Upper lobe of left lung (tissue), 6 donors: ENCODE data around the gene MYCBPAP. TPM values are rescaled to one million over a fixed set of nuclear protein-coding genes. Genes with fewer than 3 reads are reported as not detected.

Experiments
- ATAC-seq, 2 donors: fragments of 200-7000 bp; cut with Tn5 transposase; one replicate each; pipeline ENCODE4 v1.9.1; 2022; ENCODE audit warnings: mild to moderate bottlenecking in 2 of 2, moderate library complexity in 2 of 2; ENCODE audit not compliant: low FRiP score in 2 of 2
- DNase-seq, 2 donors: peaks; one replicate each; pipeline ENCODE4 v3.0.0-alpha.2; 2019 to 2020
- H3K27ac ChIP-seq, 4 donors: fragments of 200-600 bp; sonication (generic); one replicate each; pipeline ENCODE4 v1.5.1; 2016 to 2019
- H3K27me3 ChIP-seq, 4 donors: fragments of 200-600 bp; sonication (generic); one replicate each; pipeline ENCODE4 v1.5.1; 2017 to 2019
- H3K36me3 ChIP-seq, 4 donors: fragments of 200-600 bp; sonication (generic); one replicate each; pipeline ENCODE4 v1.5.1; 2016 to 2019
- H3K4me1 ChIP-seq, 4 donors: fragments of 200-600 bp; sonication (generic); one replicate each; pipeline ENCODE4 v1.5.1; 2018 to 2019
- H3K4me3 ChIP-seq, 4 donors: fragments of 200-600 bp; sonication (generic); one replicate each; pipeline ENCODE4 v1.5.1; 2017 to 2019; ENCODE audit warnings: mild to moderate bottlenecking in 2 of 4, moderate library complexity in 1 of 4
- H3K9me3 ChIP-seq, 4 donors: fragments of 200-600 bp; sonication (generic); one replicate each; pipeline ENCODE4 v1.5.1; 2018 to 2019
- EP300 ChIP-seq, 4 donors: sonication (generic); formaldehyde crosslinking; IDR thresholded peaks; one replicate each; pipeline ENCODE4 v1.5.1; 2017; ENCODE audit warnings: antibody characterized with exemption in 4 of 4, control low read depth in 2 of 4
- POLR2A ChIP-seq, 4 donors: fragments of 450-650 bp; IDR thresholded peaks; one replicate each; pipeline ENCODE4 v1.5.1; 2016 to 2017; ENCODE audit warnings: antibody characterized with exemption in 4 of 4, mild to moderate bottlenecking in 2 of 4
- POLR2AphosphoS5 ChIP-seq, 2 donors: sonication (generic); formaldehyde crosslinking; IDR thresholded peaks; one replicate each; pipeline ENCODE4 v1.5.1; 2017; ENCODE audit warnings: antibody characterized with exemption in 2 of 2
- WGBS, 2 donors: methylation state at CpG; one replicate each; pipeline ENCODE4 v1.1.5; 2017 to 2018; 5-methylcytosine and 5-hydroxymethylcytosine counted together
- total RNA-seq, 6 donors: library from RNA; depleted of rRNA in 4 of 6; stranded (reverse); fragments of >200 nt in 4 of 6; gene quantifications; one replicate each; pipeline versions ENCODE4 v1.1.0 to v1.2.1, GENCODE V29; 2016 to 2021
- TF ChIP-seq, protein P1 (sequence below), 6 experiments: fragments of 450-650 bp in 4 of 6; fragments of 200-600 bp in 2 of 6; sonication (generic) in 2 of 6; IDR thresholded peaks; one replicate each; pipeline ENCODE4 v1.5.1; 2016 to 2019; ENCODE audit warnings: antibody characterized with exemption in 6 of 6
- donor health status: DM: no; HTN: no; CAD: no; lungs with moderate emphysema.
- donor health status: DM: no; HTN: yes; CAD: no; lungs with severe emphysema.

Gene MYCBPAP, protein sequence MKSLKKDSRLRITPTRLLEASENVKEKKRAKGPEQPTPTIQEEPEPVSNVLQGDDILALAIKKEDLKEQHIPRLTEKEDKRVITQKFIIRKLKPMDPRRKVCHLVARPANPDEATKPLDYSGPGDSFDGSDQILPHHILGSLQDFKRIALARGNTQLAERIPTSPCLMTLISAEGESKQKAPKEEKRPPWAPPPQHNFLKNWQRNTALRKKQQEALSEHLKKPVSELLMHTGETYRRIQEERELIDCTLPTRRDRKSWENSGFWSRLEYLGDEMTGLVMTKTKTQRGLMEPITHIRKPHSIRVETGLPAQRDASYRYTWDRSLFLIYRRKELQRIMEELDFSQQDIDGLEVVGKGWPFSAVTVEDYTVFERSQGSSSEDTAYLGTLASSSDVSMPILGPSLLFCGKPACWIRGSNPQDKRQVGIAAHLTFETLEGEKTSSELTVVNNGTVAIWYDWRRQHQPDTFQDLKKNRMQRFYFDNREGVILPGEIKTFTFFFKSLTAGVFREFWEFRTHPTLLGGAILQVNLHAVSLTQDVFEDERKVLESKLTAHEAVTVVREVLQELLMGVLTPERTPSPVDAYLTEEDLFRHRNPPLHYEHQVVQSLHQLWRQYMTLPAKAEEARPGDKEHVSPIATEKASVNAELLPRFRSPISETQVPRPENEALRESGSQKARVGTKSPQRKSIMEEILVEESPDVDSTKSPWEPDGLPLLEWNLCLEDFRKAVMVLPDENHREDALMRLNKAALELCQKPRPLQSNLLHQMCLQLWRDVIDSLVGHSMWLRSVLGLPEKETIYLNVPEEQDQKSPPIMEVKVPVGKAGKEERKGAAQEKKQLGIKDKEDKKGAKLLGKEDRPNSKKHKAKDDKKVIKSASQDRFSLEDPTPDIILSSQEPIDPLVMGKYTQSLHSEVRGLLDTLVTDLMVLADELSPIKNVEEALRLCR
- total RNA-seq = 10 to 100 TPM in 1 of 6 donors, 1 to 10 TPM in 5; 1.0 to 14.7 (median 4.2) TPM

DNA sequence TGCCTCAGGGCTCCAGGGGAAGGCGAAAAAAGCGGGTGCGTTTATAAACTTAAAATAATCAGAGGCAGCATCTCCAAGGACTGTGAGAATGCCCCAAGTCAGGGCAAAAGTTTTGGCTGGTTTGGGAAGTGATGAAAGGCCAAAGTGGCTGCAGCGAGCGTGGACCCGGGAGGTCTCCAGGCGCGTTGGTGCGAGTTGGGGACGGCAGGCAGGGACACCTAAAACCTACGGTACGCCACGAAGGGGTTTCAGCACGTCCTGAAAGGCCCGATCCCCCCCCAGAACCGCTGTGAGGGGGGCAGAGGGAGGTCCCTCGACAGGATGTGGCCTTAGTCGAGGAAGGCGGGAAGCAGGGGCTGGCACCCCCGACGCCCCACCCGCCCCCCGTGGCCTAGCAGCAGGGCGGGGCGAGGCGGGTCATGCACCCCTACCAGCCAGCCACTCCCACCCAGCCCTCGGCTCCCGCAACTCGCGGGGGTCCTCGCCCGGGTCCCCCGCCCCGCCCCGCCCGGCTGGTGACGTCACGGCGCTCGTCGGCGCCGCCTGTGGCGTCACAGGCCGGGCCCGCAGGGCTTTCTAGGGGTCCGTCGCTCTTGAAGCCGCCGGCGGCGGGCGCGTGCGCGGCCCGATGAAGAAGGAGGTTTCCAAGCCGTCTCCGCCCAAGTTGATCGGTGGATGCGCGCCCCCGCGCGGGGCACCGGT, at the start of gene MYCBPAP:
MYCBPAP (plus strand) TSS at position 569 of the 702 bp plus-strand sequence. CDS start 236 bp downstream, outside the sequence.
- Histone ChIP-seq H3K27ac (peak within 1 kb of the TSS; percentile 64 to 85 (median 78)), H3K36me3 (no peaks in the 10 kb centered on the region), H3K4me3 (peak within 1 kb of the TSS; percentile 69 to 77 (median 74)), H3K4me1 (peaks cover 6 to 16% (median 9%) of the 10 kb centered on the region in 4 donors), H3K9me3 (no peaks in the 10 kb centered on the region), H3K27me3 (no peaks in the 10 kb centered on the region)
- ATAC-seq = peak; percentile 28 to 92
- peak; percentile 87 to 97 for DNase-seq
- TF ChIP-seq EP300 (IDR thresholded peaks at IDR 0.05) (no peak), POLR2A (IDR thresholded peaks at IDR 0.05) (peak in 1 of 4 donors; percentile 42), POLR2AphosphoS5 (IDR thresholded peaks at IDR 0.05) (peak in 1 of 2 donors; percentile 33)
- TF ChIP-seq, protein P1, sequence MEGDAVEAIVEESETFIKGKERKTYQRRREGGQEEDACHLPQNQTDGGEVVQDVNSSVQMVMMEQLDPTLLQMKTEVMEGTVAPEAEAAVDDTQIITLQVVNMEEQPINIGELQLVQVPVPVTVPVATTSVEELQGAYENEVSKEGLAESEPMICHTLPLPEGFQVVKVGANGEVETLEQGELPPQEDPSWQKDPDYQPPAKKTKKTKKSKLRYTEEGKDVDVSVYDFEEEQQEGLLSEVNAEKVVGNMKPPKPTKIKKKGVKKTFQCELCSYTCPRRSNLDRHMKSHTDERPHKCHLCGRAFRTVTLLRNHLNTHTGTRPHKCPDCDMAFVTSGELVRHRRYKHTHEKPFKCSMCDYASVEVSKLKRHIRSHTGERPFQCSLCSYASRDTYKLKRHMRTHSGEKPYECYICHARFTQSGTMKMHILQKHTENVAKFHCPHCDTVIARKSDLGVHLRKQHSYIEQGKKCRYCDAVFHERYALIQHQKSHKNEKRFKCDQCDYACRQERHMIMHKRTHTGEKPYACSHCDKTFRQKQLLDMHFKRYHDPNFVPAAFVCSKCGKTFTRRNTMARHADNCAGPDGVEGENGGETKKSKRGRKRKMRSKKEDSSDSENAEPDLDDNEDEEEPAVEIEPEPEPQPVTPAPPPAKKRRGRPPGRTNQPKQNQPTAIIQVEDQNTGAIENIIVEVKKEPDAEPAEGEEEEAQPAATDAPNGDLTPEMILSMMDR (IDR thresholded peaks at IDR 0.05) = peak in 1 of 6 experiments; percentile 13
- WGBS, 2 donors = 11 to 16% methylated on average over 19 to 28 of the region's 66 CpGs

DNA sequence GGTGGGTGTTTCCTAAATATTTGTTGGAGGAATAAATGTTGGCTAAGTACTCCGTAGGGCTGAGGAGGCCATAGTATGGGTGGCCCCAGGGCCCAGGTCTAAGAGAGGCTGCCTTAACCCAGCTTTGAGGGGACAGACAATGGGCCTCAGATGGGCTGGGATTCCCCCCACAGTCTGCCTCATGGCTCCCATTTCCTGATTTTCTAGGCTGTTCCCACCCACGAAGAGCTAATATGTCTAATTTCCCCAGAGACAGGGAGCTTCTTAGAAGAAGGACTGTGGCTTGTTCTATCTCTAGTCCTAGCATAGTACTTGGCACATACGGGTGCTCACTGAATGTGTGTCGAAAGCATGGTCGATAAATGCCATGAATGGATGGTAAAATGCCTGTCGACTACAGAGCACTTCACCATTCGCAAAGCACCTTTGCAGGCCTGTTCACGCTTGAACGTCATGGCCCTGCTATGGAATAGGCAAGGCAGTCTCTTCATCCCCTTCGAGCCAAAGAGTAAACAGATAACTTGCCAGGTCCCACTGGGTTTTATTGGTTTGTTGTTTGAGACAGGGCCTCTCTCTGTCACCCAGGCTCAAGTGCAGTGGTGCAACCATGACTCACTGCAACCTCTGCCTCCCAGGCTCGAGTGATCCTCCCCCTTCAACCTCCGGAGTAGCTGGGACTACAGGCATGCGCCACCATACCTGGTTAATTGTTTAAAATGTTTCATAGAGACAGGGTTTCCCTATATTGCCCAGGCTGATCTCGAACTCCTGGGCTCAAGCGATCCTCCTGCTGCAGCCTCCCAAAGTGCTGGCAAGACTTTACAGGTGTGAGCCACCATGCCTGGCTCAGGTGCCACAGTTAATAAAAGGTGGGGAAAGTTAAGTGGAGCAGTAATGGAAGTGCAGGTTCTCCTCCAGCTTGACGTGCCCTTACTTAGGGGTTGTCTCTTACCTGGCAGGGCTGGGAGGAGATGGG, 49.2 kb upstream of the MYCBPAP start:
- no peaks in the 10 kb centered on the region for H3K4me1 ChIP-seq
- H3K36me3 ChIP-seq = peaks cover 0 to 15% (median 11%) of the 10 kb centered on the region in 4 donors
- WGBS, 2 donors = 81 to 86% methylated on average over 16 of the region's 16 CpGs
- no peak overlapping the region for H3K27ac ChIP-seq
- no peak overlapping the region for H3K4me3 ChIP-seq
- no peaks in the 10 kb centered on the region for H3K9me3 ChIP-seq
- TF ChIP-seq EP300 (IDR thresholded peaks at IDR 0.05) (no peak), POLR2A (IDR thresholded peaks at IDR 0.05) (no peak), POLR2AphosphoS5 (IDR thresholded peaks at IDR 0.05) (no peak)
- TF ChIP-seq, protein P1 (IDR thresholded peaks at IDR 0.05) = no peak
- H3K27me3 ChIP-seq = no peaks in the 10 kb centered on the region
- peak in 1 of 2 donors; percentile 23 for ATAC-seq
- peak in 1 of 2 donors; percentile 61 for DNase-seq

DNA sequence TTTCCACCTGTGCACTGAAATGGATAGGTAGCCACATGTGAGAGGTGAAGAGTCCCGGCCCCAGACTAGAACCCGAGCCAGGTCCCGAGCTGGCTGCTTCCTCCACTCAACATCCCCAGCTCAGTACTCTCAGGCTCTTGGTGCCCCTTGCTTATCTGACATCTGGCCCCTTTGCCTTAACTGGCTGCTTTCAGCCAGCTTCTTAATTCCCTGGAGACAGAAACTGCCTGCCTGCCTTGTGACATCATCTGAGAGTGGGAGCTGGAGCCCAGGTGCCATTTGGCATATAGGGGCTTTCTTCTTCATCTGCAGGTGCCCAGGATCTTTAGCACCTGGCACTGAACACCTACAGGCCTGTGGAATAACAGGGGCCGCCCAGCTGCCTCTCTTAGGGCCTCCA, 48.5 kb upstream of the MYCBPAP start:
- H3K27ac ChIP-seq = no peak overlapping the region
- TF ChIP-seq POLR2AphosphoS5 (IDR thresholded peaks at IDR 0.05) (no peak), POLR2A (IDR thresholded peaks at IDR 0.05) (no peak), EP300 (IDR thresholded peaks at IDR 0.05) (no peak)
- TF ChIP-seq, protein P1 (IDR thresholded peaks at IDR 0.05) = no peak
- no peaks in the 10 kb centered on the region for H3K9me3 ChIP-seq
- H3K4me3 ChIP-seq = no peak overlapping the region
- H3K27me3 ChIP-seq = no peaks in the 10 kb centered on the region
- DNase-seq (no peak), ATAC-seq (no peak)
- H3K36me3 ChIP-seq = peaks cover 0 to 15% (median 11%) of the 10 kb centered on the region in 4 donors
- no peaks in the 10 kb centered on the region for H3K4me1 ChIP-seq
- 93% methylated on average over 4 of the region's 4 CpGs for WGBS, 2 donors
